ENCODE results near the gene GSTO2. TPM values are rescaled to one million over a fixed set of nuclear protein-coding genes. Genes with fewer than 3 reads are reported as not detected.

The GSTO2 gene
- total and polyA plus RNA-seq, 2 of the 13 experiments (the other 11 are each of a cell fraction or from before 2014, with no cell fraction given), result 2.1 to 7.9 TPM

DNA sequence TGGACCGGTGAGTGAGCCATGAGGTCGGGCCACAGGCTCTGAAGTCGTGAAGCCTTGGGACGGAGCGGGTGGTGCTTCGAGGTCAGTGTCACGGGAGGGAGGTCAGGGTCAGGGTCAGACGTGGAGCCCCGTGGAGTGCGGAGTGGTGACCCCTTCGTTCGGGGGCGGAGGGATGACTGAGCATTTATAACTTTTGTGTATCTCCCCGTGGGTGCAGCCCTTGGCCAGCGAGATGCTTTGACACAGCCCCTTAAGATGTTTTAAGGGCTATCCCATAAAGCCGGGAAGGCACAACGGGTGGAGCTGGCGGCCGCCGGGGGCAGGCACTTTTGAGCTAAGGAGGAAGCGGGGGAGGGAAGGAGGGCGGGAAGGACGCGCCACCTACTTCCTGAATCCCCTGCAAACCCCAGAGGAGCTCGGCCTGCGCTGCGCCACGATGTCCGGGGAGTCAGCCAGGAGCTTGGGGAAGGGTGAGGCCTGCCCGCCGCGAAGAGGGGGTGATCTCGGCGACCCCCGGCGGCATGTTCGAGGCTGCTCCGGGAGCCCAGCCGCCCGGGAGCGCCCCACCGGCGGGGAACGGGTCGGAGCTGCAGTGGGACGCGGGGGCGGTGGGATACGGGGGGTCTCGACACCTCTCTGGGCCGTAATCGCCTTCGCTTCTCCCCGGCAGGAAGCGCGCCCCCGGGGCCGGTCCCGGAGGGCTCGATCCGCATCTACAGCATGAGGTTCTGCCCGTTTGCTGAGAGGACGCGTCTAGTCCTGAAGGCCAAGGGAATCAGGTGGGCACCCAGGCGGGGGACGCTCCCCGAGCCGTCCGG, 14.3 kb upstream of the GSTO2 start, which contains the start of gene GSTO1 (continued):
- TF ChIP-seq, protein P1, sequence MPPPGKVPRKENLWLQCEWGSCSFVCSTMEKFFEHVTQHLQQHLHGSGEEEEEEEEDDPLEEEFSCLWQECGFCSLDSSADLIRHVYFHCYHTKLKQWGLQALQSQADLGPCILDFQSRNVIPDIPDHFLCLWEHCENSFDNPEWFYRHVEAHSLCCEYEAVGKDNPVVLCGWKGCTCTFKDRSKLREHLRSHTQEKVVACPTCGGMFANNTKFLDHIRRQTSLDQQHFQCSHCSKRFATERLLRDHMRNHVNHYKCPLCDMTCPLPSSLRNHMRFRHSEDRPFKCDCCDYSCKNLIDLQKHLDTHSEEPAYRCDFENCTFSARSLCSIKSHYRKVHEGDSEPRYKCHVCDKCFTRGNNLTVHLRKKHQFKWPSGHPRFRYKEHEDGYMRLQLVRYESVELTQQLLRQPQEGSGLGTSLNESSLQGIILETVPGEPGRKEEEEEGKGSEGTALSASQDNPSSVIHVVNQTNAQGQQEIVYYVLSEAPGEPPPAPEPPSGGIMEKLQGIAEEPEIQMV (CRISPR knock-in tag; IDR thresholded peaks at IDR 0.05; ENCODE audit: low read depth), result peak; percentile 25; the same call in 1 of the 2 replicates
- TF ChIP-seq, protein P2, sequence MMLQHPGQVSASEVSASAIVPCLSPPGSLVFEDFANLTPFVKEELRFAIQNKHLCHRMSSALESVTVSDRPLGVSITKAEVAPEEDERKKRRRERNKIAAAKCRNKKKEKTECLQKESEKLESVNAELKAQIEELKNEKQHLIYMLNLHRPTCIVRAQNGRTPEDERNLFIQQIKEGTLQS (CRISPR knock-in tag; IDR thresholded peaks at IDR 0.05), result no peak
- TF ChIP-seq BRD4 (CRISPR knock-in tag; IDR thresholded peaks at IDR 0.05) (no peak), FOXA1 (IDR thresholded peaks at IDR 0.05) (no peak), FOXA1 (CRISPR knock-in tag; IDR thresholded peaks at IDR 0.05) (no peak), FOXK2 (IDR thresholded peaks at IDR 0.05) (no peak), ZNF788 (CRISPR knock-in tag; IDR thresholded peaks at IDR 0.05; ENCODE audit: borderline replicate concordance) (no peak; the same call in 1 of the 2 replicates), ASH2L (IDR thresholded peaks at IDR 0.05; ENCODE audit: insufficient read length, low read depth, low read length) (peak; percentile 43), HIVEP1 (CRISPR knock-in tag; IDR thresholded peaks at IDR 0.05) (no peak), IRF2 (CRISPR knock-in tag; IDR thresholded peaks at IDR 0.05) (no peak), RBM39 (IDR thresholded peaks at IDR 0.05; ENCODE audit: low read depth, low read length, poor library complexity, severe bottlenecking) (peak; percentile 42), SUZ12 (IDR thresholded peaks at IDR 0.05; ENCODE audit: low read depth, low read length) (no peak), ZNF350 (CRISPR knock-in tag; IDR thresholded peaks at IDR 0.05; ENCODE audit: borderline replicate concordance, low read depth) (peak; percentile 43; the same call in 1 of the 2 replicates), ZNF703 (CRISPR knock-in tag; IDR thresholded peaks at IDR 0.05; ENCODE audit: borderline replicate concordance) (0 out of 2 replicates have a peak, but pooled peaks have one; percentile 65), ISX (CRISPR knock-in tag; conservative IDR thresholded peaks at IDR 0.05) (no peak)
- TF ChIP-seq, protein P3, sequence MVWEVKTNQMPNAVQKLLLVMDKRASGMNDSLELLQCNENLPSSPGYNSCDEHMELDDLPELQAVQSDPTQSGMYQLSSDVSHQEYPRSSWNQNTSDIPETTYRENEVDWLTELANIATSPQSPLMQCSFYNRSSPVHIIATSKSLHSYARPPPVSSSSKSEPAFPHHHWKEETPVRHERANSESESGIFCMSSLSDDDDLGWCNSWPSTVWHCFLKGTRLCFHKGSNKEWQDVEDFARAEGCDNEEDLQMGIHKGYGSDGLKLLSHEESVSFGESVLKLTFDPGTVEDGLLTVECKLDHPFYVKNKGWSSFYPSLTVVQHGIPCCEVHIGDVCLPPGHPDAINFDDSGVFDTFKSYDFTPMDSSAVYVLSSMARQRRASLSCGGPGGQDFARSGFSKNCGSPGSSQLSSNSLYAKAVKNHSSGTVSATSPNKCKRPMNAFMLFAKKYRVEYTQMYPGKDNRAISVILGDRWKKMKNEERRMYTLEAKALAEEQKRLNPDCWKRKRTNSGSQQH (CRISPR knock-in tag; IDR thresholded peaks at IDR 0.05; ENCODE audit: low read depth), result peak; percentile 36; the same call in 1 of the 2 replicates
- TF ChIP-seq, protein P4, sequence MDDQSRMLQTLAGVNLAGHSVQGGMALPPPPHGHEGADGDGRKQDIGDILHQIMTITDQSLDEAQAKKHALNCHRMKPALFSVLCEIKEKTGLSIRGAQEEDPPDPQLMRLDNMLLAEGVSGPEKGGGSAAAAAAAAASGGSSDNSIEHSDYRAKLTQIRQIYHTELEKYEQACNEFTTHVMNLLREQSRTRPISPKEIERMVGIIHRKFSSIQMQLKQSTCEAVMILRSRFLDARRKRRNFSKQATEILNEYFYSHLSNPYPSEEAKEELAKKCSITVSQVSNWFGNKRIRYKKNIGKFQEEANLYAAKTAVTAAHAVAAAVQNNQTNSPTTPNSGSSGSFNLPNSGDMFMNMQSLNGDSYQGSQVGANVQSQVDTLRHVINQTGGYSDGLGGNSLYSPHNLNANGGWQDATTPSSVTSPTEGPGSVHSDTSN (CRISPR knock-in tag; IDR thresholded peaks at IDR 0.05; ENCODE audit: borderline replicate concordance), result no peak
- TF ChIP-seq, protein P5, sequence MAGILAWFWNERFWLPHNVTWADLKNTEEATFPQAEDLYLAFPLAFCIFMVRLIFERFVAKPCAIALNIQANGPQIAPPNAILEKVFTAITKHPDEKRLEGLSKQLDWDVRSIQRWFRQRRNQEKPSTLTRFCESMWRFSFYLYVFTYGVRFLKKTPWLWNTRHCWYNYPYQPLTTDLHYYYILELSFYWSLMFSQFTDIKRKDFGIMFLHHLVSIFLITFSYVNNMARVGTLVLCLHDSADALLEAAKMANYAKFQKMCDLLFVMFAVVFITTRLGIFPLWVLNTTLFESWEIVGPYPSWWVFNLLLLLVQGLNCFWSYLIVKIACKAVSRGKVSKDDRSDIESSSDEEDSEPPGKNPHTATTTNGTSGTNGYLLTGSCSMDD (CRISPR knock-in tag; IDR thresholded peaks at IDR 0.05), result no peak
- TF ChIP-seq, protein P6, sequence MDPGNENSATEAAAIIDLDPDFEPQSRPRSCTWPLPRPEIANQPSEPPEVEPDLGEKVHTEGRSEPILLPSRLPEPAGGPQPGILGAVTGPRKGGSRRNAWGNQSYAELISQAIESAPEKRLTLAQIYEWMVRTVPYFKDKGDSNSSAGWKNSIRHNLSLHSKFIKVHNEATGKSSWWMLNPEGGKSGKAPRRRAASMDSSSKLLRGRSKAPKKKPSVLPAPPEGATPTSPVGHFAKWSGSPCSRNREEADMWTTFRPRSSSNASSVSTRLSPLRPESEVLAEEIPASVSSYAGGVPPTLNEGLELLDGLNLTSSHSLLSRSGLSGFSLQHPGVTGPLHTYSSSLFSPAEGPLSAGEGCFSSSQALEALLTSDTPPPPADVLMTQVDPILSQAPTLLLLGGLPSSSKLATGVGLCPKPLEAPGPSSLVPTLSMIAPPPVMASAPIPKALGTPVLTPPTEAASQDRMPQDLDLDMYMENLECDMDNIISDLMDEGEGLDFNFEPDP (CRISPR knock-in tag; conservative IDR thresholded peaks at IDR 0.05), result no peak
- TF ChIP-seq, protein P7, sequence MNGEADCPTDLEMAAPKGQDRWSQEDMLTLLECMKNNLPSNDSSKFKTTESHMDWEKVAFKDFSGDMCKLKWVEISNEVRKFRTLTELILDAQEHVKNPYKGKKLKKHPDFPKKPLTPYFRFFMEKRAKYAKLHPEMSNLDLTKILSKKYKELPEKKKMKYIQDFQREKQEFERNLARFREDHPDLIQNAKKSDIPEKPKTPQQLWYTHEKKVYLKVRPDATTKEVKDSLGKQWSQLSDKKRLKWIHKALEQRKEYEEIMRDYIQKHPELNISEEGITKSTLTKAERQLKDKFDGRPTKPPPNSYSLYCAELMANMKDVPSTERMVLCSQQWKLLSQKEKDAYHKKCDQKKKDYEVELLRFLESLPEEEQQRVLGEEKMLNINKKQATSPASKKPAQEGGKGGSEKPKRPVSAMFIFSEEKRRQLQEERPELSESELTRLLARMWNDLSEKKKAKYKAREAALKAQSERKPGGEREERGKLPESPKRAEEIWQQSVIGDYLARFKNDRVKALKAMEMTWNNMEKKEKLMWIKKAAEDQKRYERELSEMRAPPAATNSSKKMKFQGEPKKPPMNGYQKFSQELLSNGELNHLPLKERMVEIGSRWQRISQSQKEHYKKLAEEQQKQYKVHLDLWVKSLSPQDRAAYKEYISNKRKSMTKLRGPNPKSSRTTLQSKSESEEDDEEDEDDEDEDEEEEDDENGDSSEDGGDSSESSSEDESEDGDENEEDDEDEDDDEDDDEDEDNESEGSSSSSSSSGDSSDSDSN (CRISPR knock-in tag; IDR thresholded peaks at IDR 0.05), result peak; percentile 77

Measured in HepG2 (cell line).